ENCODE measurements around the gene NSUN4. TPM values are rescaled to one million over a fixed set of nuclear protein-coding genes. Genes with fewer than 3 reads are reported as not detected.

The NSUN4 gene
- total RNA-seq, 1 donor from 2014 or later = 32.7 TPM

- H3K27ac Mint-ChIP-seq (ENCODE audit: unreplicated experiment) = peak overlapping the region; percentile 100
- H3K4me3 Mint-ChIP-seq = peak overlapping the region; percentile 97
- peaks cover 43% of the 10 kb centered on the region for H3K4me1 Mint-ChIP-seq
- peaks cover 6% of the 10 kb centered on the region for H3K36me3 Mint-ChIP-seq (ENCODE audit: low read depth)
- TF ChIP-seq CTCF (conservative IDR thresholded peaks at IDR 0.05) = no peak
- DNase-seq (ENCODE audit: low read depth, low spot score) = no peak
- no peaks in the 10 kb centered on the region for H3K9me3 Mint-ChIP-seq
- no peaks in the 10 kb centered on the region for H3K27me3 Mint-ChIP-seq (ENCODE audit: low read depth)
These were observed 846 bp downstream of the NSUN4 start for GRCh38 chr1:46341222-46342083.

- Mint-ChIP-seq H3K36me3 (ENCODE audit: low read depth) (peaks cover 9% of the 10 kb centered on the region), H3K27me3 (ENCODE audit: low read depth) (no peaks in the 10 kb centered on the region), H3K4me3 (peak overlapping the region; percentile 97), H3K9me3 (no peaks in the 10 kb centered on the region), H3K27ac (ENCODE audit: unreplicated experiment) (peak overlapping the region; percentile 100), H3K4me1 (peaks cover 43% of the 10 kb centered on the region)
- TF ChIP-seq CTCF (conservative IDR thresholded peaks at IDR 0.05) = peak; percentile 48
- no peak for DNase-seq (ENCODE audit: low read depth, low spot score)
These were observed 1.6 kb downstream of the NSUN4 start for GRCh38 chr1:46342084-46342656.

- H3K27me3 Mint-ChIP-seq (ENCODE audit: low read depth) = no peaks in the 10 kb centered on the region
- peak overlapping the region; percentile 97 for H3K4me3 Mint-ChIP-seq
- no peak for TF ChIP-seq CTCF (conservative IDR thresholded peaks at IDR 0.05)
- H3K27ac Mint-ChIP-seq (ENCODE audit: unreplicated experiment) = peak overlapping the region; percentile 52
- H3K36me3 Mint-ChIP-seq (ENCODE audit: low read depth) = peaks cover 12% of the 10 kb centered on the region
- no peaks in the 10 kb centered on the region for H3K9me3 Mint-ChIP-seq
- DNase-seq (ENCODE audit: low read depth, low spot score) = no peak
- peaks cover 43% of the 10 kb centered on the region for H3K4me1 Mint-ChIP-seq
These were observed 2.2 kb downstream of the NSUN4 start for GRCh38 chr1:46342677-46343350.

GRCh38 chr1:46343351-46343695 lies 2.7 kb downstream of the NSUN4 start:
- H3K27ac Mint-ChIP-seq (ENCODE audit: unreplicated experiment) = no peak overlapping the region
- peaks cover 16% of the 10 kb centered on the region for H3K36me3 Mint-ChIP-seq (ENCODE audit: low read depth)

More at GRCh38 chr1:46343351-46343695, 2.7 kb downstream of the NSUN4 start:
- Mint-ChIP-seq H3K4me3 (peak overlapping the region; percentile 97), H3K27me3 (ENCODE audit: low read depth) (no peaks in the 10 kb centered on the region), H3K9me3 (no peaks in the 10 kb centered on the region), H3K4me1 (peaks cover 48% of the 10 kb centered on the region)
- no peak for DNase-seq (ENCODE audit: low read depth, low spot score)
- no peak for TF ChIP-seq CTCF (conservative IDR thresholded peaks at IDR 0.05)

All from neural crest cell (in vitro differentiated cells).